ENCODE data around the gene DNAJC5. TPM values are rescaled to one million over a fixed set of nuclear protein-coding genes. Genes with fewer than 3 reads are reported as not detected.
A peak's percentile ranks its signal among the peaks of the same experiment; 100 is the strongest.

DNAJC5 gene
- total RNA-seq, 2 donors from 2014 or later, result 32.9 to 44.2 TPM

- peak; percentile 88 for ATAC-seq
- WGBS, 2 donors, result 0% methylated on average over 105 of the region's 105 CpGs; no CpG with 5 or more reads in 1 of the 2 donors
- TF ChIP-seq POLR2A (IDR thresholded peaks at IDR 0.05) (peak; percentile 63 to 81 (median 78)), CTCF (IDR thresholded peaks at IDR 0.05) (no peak)
- Histone ChIP-seq H3K4me3 (peak within 1 kb of the TSS; percentile 88 to 95), H3K27ac (peak within 1 kb of the TSS; percentile 22 to 92 (median 87)), H3K27me3 (no peaks in the 10 kb centered on the region), H3K4me1 (peaks cover 57% of the 10 kb centered on the region), H3K36me3 (replicated peaks in 1 of 2; ENCODE audit: insufficient read depth in 1 of 2, low read depth in 2 of 2) (peaks cover 0 to 3% of the 10 kb centered on the region in 2 donors), H3K9me3 (no peaks in the 10 kb centered on the region)
- intact Hi-C loops (cut with DNase I), result no loop called here
- DNase-seq, result peak; percentile 94 to 96 (median 96)
Observed at GRCh38 chr20:63955827-63956663, 61.1 kb downstream of the DNAJC5 start, which contains the start of gene UCKL1. UCKL1 (minus strand) TSS chr20:63956416; CDS start chr20:63956372, 44 bp downstream.

DNA sequence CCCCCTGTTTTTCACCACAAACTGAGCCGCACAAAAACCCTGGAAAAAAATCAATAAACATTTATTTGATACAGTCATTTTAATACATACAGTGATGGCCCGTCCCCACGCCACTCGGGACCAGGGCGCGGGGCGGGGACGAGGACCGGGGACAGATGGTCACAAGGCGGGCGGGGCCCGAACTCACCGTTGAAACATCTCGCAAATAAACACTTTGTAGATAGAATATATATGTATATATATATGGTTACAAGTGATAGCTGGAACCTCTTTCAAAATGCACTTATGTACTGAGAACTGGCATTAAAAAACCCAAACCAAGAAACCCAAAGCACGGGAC, 61.7 kb downstream of the DNAJC5 start:
- H3K36me3 ChIP-seq (replicated peaks in 1 of 2; ENCODE audit: insufficient read depth in 1 of 2, low read depth in 2 of 2), result peaks cover 0 to 3% of the 10 kb centered on the region in 2 donors
- WGBS, 2 donors, result 2 to 5% methylated on average over 11 to 15 of the region's 15 CpGs
- ATAC-seq, result no peak
- H3K4me3 ChIP-seq, result peak overlapping the region in 1 of 2 donors; percentile 32
- H3K27me3 ChIP-seq, result no peaks in the 10 kb centered on the region
- DNase-seq, result no peak
- H3K4me1 ChIP-seq, result peaks cover 52% of the 10 kb centered on the region
- no peaks in the 10 kb centered on the region for H3K9me3 ChIP-seq
- intact Hi-C loops (cut with DNase I), result no loop called here
- peak overlapping the region in 3 of 4 donors; percentile 41 to 91 (median 63) for H3K27ac ChIP-seq
- TF ChIP-seq POLR2A (IDR thresholded peaks at IDR 0.05), result no peak
- TF ChIP-seq CTCF (IDR thresholded peaks at IDR 0.05), result no peak

DNA sequence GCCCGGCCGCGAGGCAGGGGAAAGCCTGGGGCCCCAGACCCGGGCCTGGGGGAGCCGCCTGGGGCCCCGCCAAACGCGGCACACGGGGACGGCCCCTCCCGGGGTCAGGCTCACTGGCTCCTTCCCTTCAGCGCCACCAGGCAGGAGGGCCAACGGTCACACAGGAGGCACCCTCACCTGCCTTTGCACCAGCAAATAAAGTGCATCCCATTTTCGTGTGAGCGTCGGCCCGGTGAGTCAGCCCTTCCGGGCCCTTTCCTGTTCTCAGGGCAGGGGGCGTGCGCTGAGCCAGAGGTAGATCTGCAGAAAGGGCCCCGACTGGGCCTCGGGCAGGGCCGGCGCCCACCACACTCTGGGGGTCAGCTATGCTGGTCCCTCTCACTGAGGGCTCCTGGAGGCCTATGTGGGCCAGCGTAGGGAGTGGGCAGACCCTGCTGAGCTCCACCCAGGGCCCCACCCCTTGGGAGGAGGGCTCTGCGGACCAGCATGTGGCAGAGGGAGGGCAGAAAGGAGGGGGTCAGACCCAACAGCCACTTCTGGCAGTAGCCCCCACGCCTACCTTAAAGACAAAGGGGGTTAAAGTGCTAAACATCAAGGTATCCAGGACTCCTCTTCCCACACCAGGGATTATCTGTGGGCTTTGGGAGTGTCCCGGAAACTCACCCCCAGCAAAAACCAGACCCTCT, 62.2 kb downstream of the DNAJC5 start:
- ATAC-seq (peak; percentile 25), DNase-seq (peak; percentile 58 to 69 (median 67))
- Histone ChIP-seq H3K27ac (peak overlapping the region in 3 of 4 donors; percentile 41 to 91 (median 63)), H3K9me3 (no peaks in the 10 kb centered on the region), H3K36me3 (replicated peaks in 1 of 2; ENCODE audit: insufficient read depth in 1 of 2, low read depth in 2 of 2) (peaks cover 0 to 3% of the 10 kb centered on the region in 2 donors), H3K4me3 (peak overlapping the region in 1 of 2 donors; percentile 32), H3K4me1 (peaks cover 46% of the 10 kb centered on the region), H3K27me3 (no peaks in the 10 kb centered on the region)
- WGBS, 2 donors, result 0 to 4% methylated on average over 10 to 28 of the region's 28 CpGs
- peak in 2 of 7 experiments; percentile 12 to 19 for TF ChIP-seq CTCF (IDR thresholded peaks at IDR 0.05)
- TF ChIP-seq POLR2A (IDR thresholded peaks at IDR 0.05), result peak in 1 of 3 donors; percentile 28
- intact Hi-C loops (cut with DNase I), result no loop called here

GRCh38 chr20:63957690-63958441, 62.9 kb downstream of the DNAJC5 start:
- Histone ChIP-seq H3K4me1 (peaks cover 41% of the 10 kb centered on the region), H3K9me3 (no peaks in the 10 kb centered on the region), H3K4me3 (no peak overlapping the region), H3K27me3 (no peaks in the 10 kb centered on the region), H3K36me3 (replicated peaks in 1 of 2; ENCODE audit: insufficient read depth in 1 of 2, low read depth in 2 of 2) (peaks cover 0 to 8% of the 10 kb centered on the region in 2 donors), H3K27ac (peak overlapping the region in 2 of 4 donors; percentile 63 to 91)
- peak in 1 of 4 donors; percentile 62 for DNase-seq
- no peak for TF ChIP-seq POLR2A (IDR thresholded peaks at IDR 0.05)
- no peak for TF ChIP-seq CTCF (IDR thresholded peaks at IDR 0.05)
- intact Hi-C loops (cut with DNase I), result no loop called here
- ATAC-seq, result no peak
- WGBS, 2 donors, result 51 to 67% methylated on average over 4 to 12 of the region's 13 CpGs

All from body of pancreas (tissue), 4 donors.